ENCODE data around the gene POLR2L.

Gene POLR2L

DNA sequence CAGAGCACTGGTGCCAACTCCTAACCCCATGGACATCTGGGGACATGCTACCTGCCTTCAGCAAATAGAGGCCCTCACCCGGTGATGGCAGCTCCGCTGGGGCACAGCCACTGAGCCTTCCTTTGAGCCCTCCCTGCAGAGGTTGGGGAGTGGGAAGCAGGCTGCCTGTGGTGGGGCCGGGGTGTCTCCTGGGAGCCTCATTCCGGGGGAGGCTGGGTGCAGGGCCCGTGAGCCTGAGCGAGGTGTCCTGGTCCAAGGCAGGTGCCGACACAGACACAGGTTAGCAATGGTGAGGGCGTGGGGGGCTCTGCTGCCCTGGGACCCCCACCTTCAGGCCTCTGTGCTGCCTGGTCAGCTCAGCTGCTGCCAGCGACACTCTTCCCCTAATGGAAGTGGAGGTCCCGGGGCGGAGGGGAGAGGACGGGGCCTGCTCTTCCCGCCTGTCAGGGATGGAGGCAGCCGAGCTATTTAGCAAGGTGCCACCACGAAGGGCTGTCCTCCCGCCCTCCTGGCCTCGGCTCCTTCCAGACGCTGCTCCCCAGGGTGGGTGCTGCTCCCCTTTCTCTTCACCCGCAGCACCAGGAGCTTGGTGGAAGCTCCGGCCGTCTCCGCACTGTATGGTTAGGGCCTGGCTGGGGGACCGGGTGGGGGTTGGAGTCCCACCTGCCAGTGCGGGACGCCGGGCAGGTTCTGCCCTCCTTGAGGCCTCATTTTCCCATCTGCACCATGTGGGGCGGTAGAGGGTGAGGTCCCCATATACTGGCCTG, 11.5 kb upstream of the POLR2L start:
- DNase-seq = no peak

- no peak for DNase-seq
These were observed 10.4 kb upstream of the POLR2L start for GRCh38 chr11:852762-853161.

DNA sequence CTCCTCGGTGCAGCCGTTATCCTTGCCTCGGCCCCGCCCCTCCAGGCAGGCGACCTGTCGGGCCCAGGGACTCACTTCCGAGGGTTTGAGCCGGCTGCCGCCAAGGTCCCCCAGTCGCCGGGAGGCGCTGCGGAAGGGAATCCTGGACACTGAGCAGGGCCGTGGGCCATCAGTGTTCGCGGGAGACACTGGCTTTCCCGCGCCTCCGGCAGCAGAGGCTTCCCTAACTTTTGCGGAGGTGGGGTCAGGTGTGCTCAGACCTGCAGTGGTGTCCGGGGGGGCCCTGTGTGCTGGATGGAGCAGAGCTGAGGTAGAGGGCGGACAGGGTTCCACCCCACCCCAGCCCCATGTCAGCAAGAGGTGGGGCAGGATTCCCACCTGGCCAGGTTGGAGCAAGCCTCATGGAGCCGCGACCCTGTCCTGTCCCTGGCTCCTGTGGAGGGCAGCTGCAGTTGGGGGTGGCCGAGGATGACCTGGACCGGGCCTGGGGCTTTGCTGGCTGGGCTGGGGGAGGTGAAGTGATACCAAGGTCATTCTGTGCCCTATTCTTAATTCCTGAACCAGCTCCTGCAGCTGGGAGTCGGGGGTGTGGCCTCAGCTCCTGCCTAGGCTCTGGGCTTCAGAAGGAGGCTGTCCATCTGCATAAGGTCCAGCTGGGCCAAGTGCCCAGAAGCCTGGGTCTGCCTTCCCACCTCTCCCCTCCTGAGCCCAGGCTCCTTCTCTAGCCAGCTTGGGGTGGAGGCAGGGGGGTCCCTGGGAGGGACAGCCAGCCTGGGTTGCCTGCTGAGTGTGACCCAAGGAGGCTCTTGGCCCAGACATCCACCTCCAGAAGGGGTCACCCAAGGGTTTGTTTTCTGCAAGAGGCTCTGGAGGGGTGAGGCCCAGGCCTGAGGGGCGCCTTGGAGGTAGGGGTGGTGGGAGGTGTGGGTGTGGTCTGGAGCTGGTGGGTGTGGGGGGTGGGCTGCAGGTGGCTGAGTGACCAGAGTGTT, 8.7 kb upstream of the POLR2L start:
- no peak for DNase-seq

DNA sequence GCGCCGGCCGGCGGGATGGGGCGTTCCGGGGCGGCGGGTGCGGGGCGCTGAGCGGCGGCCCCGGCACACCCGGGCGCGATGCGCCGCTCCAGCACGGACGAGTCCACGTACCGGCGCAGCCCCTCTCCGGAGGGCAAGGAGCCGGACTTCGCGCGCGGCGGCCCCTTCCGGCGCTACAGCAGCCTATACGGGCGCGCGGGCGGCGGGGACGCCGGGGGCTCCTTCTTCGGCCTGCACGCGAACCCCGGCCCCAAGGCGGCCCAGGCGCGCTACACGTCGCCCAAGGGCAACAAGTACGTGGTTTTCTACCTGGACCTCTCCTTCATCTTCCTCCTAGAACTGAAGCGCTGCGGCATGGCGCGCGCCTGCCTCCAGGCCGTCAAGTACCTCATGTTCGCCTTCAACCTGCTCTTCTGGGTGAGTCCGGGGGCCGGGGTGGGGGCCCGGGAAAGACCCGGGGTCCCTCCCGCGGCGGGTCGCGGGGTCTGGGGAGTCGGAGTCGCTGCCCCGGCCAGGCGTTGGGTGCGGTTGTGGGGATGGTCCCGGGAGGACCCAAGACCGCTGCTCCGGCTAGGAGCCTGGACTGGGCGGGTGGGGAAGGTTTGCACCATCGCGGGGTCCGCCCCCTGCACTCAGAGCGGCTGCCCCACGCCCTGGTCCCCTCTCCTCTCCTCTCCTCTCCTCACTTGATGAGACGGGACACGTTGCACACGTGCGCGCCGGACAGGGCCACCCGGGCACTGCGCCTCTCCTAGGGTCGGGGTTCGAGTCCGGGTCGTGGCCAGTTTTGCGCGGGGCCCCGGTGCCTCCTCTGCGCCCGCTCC, 7.8 kb upstream of the POLR2L start:
- no peak for DNase-seq

GRCh38 chr11:849104-849824, 6.9 kb upstream of the POLR2L start:
- DNase-seq = no peak

- DNase-seq = peak in 3 of 4 experiments; percentile 45 to 48 (median 47)
These were observed 6.1 kb upstream of the POLR2L start for GRCh38 chr11:848380-848931.

GRCh38 chr11:847876-848275, 5.5 kb upstream of the POLR2L start:
- DNase-seq = no peak

DNA sequence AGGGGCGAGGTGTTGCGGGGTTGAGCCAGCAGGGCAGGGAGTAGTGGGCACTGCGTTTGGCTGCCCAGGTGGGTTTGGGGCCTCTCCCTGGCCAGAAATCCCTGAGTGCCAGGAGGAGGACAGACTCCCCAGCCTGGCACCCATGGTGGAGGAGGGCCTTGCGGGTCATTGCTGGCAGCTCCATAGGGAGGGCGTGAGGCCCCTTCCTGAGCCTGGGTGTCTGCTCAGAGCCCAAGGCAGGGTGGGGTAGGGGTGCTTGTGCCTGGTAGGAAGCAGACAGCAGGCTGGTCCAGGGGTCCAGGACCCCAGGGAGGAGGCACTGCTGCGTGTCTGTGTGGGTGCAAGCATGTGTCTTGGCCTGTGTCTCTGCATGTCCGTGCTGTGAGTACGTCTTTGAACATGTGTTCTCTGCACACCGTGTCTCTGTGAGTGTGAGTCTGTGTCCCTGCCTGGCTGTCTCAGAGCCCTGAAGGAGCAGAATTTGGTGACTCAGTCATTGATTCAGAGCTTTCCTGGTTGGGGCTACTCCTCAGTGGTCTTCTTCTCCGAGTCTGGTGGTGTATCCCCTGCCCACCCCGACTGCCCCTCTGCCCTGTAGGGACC, 4.3 kb upstream of the POLR2L start:
- DNase-seq = no peak

- no peak for DNase-seq
These were observed 3.7 kb upstream of the POLR2L start for GRCh38 chr11:845872-846495.

- no peak for DNase-seq
These were observed 2.6 kb upstream of the POLR2L start for GRCh38 chr11:844693-845644.

- DNase-seq = no peak
These were observed 1.7 kb upstream of the POLR2L start for GRCh38 chr11:843818-844692.

DNA sequence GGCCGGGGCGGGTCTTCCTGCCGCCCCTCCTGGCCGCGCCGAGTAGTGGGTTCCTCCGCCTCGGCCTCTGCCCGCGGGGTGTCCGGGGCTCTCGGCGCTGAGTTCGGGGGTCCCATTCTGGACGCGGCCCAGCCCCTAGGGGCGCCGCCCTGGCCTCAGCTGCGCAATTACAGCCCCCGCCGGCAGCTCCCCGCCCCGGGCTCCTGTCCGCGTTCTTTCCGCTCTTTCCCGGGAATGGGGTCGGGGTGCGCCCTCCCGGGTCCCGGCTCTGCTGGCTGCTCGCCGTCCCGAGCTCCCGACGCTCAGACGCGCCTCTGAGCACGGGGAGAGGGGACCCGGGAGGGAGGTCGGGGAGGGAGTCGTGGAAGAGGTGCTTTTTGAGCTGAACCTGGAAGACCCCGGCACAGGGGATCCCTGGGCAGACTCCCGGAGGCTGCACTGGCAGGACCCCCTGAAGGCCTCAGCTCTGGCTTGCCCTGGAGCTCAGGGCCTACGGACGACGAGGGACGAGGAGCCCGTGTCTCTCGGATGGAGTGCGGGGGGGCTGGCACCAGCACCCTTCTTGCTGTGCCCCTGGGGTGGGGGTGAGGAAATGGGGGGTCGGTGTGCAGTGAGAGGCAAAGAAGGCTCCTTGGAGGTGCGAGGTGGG, 881 bp upstream of the POLR2L start:
- no peak for DNase-seq

GRCh38 chr11:841981-842369, 354 bp downstream of the POLR2L start:
- no peak for DNase-seq

GRCh38 chr11:839875-840617, 2.3 kb downstream of the POLR2L start:
- DNase-seq = no peak

GRCh38 chr11:839280-839623, 3.1 kb downstream of the POLR2L start:
- no peak for DNase-seq

GRCh38 chr11:838441-839279, 3.7 kb downstream of the POLR2L start:
- DNase-seq = no peak

DNA sequence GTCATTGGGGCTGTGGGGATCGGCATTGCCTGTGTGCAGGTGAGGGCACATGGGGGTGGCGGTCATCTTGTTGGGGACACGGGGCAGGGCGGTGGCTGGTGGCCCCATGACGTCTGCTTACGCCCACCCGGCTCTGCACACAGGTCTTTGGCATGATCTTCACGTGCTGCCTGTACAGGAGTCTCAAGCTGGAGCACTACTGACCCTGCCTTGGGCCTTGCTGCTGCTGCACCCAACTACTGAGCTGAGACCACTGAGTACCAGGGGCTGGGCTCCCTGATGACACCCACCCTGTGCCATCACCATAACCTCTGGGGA, 4.4 kb downstream of the POLR2L start:
- no peak for DNase-seq
